ENCODE measurements around the gene RPP38.

The RPP38 gene

DNA sequence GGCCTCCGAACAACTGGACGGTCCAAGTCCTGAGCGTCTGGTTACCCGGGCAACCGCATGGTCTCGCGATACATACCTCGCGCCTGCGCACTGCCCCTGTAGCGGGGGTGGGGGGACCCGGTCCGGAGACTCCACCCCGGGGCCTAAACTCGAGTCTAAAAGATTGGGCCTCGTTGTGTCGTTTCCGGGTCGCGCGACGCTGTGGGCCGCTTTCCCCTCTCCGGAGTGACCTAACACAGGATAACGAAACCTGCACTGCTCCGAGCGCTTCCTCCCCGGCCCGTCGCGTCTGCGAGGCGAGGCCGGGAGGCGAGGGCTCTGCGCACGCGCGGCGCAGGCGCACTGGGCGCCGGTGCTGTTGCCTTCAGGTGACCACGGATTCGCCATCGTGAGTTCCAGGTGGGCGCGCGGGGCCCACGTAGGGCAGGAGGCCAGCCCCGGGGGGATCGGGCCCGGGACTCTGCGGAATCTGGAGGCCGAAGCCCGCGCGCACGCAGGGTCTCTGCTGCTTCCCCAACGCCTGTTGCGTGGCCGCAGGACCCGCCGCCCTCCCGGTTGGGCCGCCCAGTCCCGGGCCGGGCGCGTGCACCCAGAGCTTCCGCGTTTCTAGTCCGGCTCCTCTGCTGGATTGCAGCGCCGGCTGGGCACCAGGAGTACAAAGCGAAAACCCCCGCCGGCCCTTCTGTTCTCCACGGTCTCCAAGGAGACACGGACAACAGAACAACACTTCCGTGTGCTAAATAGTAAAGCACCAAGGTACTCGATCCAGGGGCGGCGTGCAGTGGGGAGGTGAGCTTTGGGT is at the start of gene RPP38:
Gene RPP38 (plus strand): TSS at position 345 of the 802 bp plus-strand sequence. CDS start 5,960 bp downstream, outside the sequence.
- peak; percentile 97 for DNase-seq

DNA sequence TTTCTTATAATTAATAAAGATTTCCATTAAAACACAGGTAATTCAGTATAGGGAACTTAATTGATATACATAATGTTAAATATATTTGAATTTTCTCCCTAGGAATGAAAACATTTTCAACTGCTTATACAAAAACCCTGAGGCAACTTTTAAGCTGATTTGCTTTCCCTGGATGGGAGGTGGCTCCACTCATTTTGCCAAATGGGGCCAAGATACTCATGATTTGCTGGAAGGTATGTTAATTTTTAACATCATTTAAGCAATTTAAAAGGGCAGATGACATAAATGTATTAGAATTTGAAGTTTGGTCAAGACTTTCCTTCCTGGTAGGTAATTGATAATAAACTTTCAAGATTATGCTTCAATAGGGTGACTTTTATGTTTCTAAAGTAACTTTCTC is 47.6 kb upstream of the RPP38 start:
- no peak for DNase-seq

GRCh38 chr10:15052121-15052520 is 45.0 kb upstream of the RPP38 start:
- no peak for DNase-seq

DNA sequence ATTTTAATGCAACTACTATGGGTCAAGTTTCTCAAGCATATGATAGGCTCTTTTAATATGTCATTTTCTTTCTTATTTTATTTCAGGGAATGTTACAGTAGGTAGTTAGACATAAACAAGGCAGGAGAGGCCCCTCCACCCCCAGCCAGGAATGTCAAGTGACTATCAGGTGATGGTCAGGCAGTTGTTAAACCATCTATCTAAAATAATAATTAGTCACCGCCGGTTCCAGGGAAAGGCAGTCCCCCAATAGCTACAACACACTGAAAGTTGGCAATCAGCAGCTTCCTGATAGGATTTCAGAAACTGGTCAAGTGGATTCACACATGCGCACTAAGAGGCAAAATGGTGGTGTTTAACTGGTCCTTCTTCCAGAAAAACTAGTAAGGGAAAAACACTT is 44.1 kb upstream of the RPP38 start:
- DNase-seq: no peak

GRCh38 chr10:15058689-15059088 is 38.5 kb upstream of the RPP38 start:
- DNase-seq: no peak

GRCh38 chr10:15059914-15060313 is 37.2 kb upstream of the RPP38 start:
- DNase-seq: no peak

DNA sequence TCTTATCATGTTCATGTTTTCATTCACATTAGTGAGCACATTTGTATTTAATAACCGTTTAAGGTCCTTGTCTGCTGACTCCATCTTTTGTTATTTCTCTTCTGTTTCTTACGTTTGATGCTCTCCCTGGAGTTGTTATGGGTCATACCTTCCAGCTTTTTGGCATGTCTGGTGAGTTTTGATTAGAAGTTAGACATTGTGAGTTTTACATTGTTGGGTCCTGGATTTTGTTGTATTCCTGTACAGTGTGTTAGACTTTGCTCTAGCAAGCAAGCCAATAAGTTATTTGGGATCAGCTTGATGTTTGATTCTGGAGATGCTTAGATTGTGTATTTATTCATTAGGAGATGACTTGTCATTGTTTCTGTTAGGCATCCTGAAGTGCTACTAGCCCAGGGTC is 36.5 kb upstream of the RPP38 start:
- DNase-seq: no peak

DNA sequence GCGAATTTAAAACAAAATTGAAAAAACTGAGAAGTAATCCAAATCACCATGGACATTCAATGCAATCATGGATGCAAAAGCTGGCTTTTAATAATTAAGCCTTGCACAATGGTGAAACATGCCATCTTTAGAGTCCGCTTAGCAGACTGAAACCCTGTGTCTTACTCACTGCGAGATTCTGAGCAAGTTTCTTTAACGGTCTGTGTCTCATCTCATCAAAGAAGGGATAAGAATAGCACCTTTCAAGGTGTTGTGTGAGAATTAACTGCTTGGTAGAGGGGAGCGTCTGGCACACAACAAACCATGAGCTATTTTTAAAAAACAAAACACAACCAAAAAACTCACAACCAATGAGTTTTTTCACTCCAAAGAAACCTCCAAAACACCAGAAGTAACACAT is 30.0 kb upstream of the RPP38 start:
- no peak for DNase-seq

DNA sequence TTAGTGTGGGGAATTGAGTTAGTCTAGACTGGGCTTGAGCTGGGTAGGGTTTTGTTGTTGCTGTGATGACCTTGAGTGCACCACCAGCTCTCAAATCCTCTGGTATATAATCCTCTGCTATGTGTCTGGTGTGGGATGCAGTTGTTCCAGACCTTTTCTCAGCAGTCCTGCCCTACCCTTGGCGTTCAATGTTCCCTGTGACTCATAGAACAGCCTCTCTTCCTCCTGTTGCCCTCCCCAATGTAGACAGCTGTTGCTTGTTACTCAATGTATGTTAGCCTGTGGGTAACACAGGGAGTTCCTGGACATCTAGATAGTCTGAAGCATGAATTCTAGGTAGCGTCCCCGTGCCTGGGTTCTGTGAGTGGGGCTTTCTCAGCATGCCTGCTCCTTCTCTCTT is 28.4 kb upstream of the RPP38 start:
- DNase-seq: no peak

GRCh38 chr10:15069230-15069629 is 27.9 kb upstream of the RPP38 start:
- DNase-seq: no peak

- no peak for DNase-seq
These were observed 24.8 kb upstream of the RPP38 start for GRCh38 chr10:15072358-15072757.

DNA sequence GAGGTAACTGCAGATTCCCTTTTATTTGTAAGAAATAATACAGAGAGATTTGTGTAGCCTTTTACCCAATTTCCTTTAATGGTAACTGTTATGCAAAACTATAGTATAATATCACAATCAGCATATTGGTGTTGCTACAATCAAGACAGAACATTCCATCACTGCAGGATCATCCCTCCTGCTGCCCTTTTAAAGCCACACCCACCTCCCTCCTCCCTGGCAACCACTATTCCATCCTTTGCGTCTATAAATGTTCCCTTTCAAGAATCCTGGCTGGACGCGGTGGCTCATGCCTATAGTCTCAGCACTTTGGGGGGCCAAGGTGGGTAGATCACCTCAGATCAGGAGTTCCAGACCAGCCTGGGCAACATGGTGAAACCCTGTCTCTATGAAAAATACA is 21.7 kb upstream of the RPP38 start:
- no peak for DNase-seq

DNA sequence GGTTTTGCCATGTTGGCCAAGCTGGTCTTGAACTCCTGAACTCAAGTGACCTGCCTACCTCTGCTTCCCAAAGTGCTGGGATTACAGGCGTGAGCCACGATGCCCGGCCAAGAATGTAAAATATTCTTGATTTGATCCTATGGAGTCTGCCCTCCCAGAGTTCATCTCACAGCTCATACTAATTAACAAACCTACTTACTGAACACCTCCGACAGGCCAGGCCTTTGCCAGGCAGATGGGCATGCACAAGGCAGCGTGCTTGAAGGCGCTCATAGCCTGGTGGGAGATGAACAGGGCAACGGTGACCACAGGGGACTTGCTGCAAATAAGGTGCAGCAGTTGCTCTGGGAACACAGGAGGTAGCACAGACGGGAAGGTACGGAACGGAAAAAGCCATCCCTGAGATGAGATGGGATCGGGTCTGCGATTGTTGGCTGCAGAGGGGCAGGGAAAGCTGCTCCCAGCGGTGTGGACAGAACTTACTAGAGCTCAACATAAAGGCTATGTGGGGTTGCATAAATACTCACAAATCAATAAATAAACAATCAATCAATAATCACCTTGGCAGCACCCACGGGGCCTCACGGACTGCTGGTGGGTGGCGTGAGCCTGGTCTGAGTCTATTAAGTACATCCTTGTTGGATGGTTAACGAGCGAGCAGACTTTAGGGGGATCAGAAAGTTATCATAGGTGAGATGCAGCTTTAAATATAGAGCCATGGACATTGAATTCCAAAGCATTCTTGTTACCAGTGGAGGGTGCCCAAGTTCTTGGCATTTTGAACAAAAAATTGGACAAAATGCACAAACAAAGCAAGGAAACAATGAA is 13.3 kb upstream of the RPP38 start:
- no peak for DNase-seq

- DNase-seq: no peak
These were observed 12.6 kb upstream of the RPP38 start for GRCh38 chr10:15084502-15084922.

DNA sequence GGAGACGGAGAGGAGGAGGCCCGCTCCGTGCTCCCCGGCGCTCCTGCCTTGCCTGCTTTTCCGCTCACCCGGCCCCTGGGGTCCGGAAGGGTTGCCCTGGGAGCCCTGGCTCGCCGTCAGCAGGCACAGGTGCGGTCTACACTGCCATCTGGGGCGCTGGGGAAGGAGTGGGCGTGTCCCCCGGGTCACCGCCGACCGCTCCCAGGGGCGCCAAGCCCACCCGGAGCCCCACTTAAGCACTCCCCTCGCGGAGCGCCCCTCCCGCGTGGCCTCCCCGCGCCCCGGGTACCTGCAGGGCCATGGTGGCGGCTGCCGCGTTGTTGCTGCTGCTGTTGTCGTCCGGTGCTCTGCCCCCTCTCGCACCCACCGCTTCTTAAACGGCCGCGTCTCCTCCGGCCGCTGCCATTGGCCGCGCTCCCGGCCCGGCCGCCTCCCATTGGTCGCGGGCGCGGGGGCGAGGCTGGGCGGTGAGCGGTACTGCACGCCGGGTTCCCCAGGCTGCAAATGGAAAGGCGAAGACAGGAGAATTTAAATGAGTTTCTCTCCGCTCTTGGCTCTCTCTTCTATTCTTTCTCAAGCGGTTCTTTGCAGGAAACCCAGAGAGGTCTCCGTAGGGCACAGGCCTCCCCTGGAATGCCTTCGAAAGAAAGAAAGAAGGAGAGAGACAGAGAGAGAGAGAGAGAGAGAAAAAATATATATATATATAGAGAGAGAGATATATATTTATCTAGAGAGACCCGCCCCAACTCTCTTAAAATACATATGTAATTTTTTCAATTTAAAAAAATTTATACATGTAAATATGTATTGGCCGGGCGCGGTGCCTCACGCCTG is 8.5 kb upstream of the RPP38 start, which contains the start of gene ACBD7:
Gene ACBD7 (minus strand): TSS at position 349 of the 834 bp plus-strand sequence. CDS start 48 bp downstream, at position 301.
- DNase-seq: peak; percentile 80

DNA sequence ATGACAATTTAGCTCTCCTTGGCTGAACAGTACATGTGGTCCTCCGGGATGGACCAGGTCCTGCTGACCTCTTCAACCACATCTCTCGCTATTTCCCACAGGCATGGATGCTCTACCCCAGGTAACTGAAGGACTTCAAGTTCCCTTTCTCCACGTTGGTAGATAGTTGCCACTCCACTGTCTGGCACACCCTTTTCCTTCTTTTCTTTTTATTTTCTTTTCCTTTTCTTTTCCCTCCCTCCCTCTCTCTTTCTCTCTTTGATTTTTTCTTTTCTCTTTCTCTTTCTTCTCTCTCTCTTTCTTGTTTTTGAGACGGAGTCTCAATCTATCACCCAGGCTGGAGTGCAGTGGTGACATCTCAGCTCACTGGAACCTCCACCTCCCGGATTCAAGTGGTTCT is 5.7 kb upstream of the RPP38 start:
- DNase-seq: no peak

GRCh38 chr10:15092855-15093408 is 4.2 kb upstream of the RPP38 start:
- no peak for DNase-seq

GRCh38 chr10:15096661-15097010 is 519 bp upstream of the RPP38 start:
- DNase-seq: no peak

DNA sequence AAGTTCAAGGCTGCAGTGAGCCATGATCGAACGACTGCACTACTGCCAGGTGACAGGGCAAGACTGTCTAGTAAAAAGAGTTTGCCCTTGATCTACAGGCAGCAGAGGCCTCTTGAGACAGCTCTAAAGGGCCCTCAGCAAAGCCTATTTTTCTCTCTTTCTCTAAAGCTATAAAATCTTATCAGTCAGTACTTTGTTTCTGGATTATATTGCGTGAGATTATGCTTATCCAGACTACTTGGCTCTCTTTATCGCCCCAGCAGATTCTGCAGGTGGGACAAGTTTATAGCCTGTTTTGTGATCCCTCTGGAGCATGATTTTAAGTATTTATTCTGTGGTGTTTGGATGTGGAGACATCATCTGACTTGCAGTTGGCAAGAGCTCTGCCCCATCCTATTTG is 2.7 kb downstream of the RPP38 start:
- no peak for DNase-seq

- no peak for DNase-seq
These were observed 6.4 kb downstream of the RPP38 start for GRCh38 chr10:15103513-15103912.

GRCh38 chr10:15106352-15107013 is 9.3 kb downstream of the RPP38 start:
- DNase-seq: peak; percentile 70

DNA sequence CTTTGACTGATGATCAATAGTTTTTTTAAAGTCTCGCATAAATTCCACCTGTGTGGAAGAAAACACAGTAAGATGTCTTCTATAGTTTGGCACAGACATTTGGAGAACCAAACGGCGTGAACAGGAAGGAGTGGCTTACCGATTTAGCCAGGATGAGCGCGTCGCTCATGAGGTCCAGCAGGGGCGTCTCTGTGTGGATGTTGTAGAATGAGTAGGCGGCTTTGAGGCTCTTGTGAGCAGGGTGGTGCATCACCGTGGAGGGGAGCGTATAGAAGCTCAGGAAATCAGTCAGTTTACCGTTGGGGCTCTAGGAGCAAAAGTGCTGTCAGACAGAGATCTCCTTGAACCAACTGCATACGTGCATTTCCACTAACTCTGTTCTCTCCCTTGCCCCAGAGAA is 15.5 kb downstream of the RPP38 start:
- DNase-seq: no peak
